NCI-H128 (cell line): ENCODE data around the gene LAMTOR2.

Source experiments
- DNase-seq: peaks from one replicate; lab custom pipeline; 2025; ENCODE audit not compliant: unreplicated experiment; lab: John Stamatoyannopoulos, UW

The LAMTOR2 gene

DNA sequence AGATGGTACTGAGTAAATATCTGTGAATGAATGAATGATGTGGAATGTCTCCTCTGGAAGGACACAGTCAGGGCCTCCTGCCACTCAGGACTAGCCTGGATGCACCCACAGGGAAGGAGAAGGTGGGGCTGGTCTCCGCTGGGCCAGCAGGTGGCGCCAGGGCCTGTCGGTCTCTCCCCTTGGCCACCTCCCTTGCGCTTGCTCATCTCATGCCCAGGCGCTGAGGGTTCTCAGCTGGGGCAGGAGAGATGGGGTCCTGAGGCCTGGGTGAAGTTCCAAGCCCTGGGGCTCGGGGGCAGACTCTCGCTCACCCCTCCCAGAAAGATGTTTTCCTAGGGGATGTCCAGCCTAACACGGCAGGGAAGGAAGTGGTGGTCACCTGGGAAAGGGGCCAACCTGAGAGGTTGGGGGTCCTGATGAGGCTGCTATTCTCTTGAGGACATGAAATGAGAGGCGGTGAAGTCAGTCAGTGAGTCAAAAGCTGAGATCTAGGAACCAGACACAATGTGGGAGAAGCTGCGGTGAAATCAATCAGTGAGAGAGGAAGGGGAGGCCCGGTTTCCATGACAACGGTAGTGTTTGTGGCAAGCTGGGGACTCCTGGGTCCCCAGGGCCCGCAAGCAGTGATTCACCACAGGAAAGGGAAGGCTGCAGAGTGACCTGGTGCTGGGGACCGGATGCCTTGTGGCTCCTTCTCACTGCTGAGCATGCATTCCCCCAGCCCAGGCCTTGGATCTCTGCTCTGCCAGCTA, 42.2 kb downstream of the LAMTOR2 start:
- no peak for DNase-seq

DNA sequence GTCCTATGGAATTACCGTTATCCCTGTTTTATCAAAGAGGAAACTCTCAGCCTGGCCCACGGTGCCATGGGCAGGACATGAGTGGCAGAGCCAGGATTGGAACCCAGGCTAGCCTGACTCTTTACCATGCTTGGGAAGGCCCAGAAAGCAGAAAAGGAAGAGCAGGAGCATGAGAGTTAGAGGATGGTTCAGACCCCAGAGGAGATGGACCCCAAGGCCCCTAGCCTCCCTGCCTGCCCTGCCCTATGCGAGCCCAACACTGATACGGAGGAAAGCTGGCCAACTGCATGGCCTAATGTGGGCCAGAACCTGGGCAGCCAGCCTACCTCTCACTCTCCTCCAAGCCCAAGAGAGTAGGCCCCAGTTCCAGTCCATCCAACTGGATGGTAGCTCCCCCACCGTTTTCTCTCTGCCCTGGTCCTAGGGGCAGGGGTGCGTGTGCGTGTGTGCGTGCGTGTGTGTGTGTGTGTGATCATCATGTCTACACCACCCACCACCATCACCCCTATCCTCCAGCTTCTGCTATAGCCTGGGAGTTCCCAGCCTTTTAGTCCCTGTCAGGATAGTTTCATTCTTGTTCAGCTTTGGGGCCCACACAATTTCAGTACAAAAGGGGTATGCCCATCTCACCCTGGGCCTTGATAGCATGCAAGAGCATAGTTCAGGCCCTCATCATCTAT, 43.1 kb downstream of the LAMTOR2 start:
- no peak for DNase-seq

DNA sequence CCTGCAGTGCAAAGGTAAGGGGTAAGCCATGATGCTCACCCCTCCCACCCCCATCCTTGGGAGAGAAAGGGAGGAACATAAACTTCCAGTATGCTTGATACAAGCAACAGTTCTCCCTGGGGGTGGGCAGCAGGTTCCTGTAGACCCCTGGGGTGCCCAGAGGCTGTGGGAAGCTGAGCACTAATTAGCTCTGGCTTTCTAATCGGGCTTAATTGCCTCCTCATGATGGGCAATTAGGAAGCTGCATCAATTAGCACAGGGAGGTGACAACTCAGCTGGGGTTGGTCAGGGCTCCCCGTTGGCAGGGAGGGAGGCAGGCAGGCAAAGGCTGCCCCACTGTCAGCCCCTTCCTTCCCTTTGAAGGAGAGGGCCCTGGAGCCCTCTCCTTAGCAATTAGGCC, 44.2 kb downstream of the LAMTOR2 start:
- DNase-seq = no peak

DNA sequence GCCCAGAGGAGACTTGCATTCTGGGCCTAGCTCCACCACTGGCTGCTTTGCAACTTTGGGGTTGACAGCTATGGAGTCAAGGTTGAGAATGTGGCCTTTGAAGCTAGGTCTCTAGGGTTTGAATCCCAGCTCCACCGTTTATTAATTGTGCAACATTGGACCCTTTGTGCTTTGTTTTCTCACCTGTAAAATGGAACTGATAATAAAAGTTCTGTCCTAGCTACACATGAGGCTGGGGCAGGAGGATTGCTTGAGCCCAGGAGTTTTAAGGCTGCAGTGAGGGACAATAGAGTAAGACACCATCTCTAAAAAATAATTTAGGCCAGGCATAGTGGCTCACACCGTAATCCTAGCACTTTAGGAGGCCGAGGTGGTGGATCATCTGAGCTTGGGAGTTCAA, 44.7 kb downstream of the LAMTOR2 start:
- DNase-seq = no peak

DNA sequence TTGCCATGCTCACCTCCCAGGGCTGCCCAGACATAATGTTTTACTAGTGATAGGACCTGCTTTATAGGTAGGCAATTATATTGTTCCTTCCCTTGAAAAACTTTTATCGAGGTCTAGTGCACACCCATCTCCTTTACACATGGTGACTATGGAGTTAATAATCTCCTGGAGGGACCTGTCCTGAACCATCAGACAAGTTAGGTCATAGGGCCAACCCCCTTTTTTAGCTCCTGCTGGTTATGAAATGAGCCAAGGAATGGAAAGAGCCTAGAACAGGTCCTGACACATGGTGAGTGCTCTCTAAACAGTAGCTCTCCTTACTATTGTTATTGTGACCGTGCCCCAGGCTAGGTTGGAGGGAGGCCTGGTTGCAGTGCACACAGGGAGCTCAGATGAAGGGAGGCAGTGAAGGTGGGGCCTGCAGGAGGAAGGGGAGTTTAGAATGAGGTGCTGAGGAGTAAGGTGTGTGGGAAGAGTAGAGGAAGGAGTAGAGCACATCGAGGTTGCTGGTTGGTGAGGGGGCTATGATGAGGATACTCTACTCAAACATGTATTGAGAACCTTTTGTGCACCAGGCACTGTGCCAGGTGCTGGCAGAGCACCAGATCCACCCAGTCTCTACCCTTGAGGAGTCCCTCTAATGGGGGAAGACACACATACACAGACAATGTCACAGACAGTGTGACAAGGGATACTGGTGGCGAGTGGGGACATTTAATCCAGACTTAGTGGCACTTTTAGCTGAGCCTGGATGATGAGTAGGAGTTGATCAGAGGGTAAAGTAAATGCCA, 45.8 kb downstream of the LAMTOR2 start:
- no peak for DNase-seq

DNA sequence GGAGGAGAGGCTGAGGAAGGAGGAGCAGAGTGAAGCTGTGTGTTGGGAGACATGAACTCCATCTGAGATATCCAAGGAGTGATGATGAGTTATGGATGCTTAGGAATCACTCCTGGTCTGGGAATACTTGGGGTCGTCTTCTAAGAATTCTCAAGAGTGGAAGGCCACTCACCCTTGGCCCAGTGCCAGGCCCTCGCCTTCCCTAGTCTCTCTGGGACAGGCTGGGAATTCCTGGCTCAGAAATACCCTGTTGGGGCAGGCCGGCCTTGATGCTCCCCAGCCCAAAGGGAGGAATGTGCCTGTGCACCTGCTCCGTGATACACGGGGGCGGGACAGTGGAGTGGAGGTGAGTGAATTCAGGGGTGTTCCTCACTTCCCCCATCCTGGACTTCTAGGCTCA, 47.3 kb downstream of the LAMTOR2 start:
- DNase-seq = no peak

DNA sequence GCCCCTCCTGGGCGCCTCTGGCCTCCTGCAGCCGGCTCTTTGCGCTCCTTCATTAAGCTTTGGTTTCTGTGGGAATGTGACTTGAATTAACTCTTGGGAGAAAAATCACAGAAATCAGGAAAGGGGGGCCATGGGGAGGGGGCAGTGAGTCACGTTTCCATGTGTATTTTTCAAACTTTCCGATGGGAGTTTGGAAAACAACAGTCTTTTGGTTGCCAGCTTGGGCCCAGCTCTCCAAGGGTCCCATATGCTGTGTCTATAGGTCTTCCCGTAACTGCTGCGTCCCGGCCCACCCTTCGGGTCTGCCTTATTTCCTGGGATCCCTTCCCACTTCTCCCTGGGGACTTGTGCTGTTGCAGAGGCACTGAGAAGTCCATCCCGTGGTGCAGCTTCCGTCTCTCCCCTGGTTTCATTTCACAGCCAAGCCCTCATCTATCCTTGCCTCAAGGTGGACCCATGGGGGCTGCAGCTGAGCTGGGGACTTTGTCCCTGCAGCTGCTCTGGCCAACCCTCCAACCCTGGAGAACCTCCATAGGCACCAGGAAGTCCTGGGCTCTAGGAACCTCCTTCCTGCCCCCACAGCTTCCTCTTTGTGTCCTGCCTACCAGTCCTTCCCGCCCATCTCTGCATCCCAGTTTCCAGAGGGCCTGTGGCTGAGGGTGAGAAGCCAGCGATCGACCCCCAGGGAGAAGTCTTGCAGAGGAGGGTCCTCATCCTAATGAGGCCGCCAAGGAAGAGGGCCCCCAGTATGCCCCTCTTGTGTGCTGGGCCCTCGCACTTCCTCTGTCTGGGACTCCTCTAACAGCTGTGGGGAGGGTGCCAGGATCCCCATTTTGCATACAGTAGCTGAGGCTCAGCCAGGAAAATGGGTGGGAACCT, 48.3 kb downstream of the LAMTOR2 start:
- no peak for DNase-seq

DNA sequence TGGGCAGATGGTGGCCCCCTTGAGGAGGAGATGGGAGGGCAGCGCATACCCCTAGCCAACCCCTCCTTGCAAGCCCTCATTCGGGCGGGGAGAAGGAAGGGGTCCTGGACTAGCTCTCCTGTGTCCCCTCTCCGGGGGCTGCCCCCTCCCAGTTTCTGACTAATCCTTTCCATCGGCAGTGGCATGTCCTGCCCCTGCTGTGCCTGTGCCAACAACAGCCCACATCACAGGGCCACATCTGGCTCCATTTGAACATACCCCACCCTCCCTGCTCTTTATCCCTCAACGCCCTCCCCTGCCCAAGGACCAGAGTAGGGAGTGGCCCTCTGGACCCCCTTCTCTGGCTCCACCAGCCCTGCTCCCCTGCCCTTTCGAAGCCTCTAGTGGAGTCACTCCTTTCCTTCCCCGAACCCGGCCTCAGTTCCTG, 49.0 kb downstream of the LAMTOR2 start:
- DNase-seq = no peak

DNA sequence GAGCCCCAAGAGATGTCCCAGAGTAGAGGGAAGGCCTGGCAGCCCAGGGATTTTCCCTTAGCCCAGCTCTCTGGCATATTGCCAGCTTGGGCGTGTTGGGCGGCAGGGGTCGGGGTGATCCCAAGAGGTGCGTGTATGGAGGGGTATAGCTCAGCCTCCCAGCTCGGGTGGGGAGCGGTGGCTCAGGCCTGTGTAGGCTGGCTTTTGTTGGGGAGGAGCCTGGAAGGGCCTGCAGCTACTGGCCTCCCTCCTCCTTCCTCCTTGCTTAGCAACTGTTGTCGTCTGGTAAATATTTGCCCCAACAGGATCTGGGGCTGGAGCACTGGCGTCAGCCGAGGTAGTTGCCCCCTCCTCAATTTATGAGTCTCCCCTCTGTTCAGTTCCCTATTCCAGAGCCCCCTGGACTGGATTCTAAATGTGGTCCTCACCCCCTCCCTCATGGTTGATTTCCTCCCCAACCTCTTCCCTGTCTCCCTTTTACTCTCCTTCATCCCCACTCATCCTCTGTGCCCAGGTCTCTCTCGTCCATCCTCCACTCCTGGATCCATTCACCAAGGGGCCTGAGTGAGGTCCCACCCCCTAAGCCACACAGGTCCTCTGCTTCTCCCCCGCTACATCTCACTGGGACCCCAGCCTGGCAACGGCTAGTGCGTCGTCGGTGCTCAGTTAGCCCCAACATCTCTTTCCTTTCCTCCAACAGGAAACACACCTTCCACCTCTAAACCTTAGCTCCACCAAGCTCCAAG, 49.7 kb downstream of the LAMTOR2 start:
- DNase-seq = no peak

DNA sequence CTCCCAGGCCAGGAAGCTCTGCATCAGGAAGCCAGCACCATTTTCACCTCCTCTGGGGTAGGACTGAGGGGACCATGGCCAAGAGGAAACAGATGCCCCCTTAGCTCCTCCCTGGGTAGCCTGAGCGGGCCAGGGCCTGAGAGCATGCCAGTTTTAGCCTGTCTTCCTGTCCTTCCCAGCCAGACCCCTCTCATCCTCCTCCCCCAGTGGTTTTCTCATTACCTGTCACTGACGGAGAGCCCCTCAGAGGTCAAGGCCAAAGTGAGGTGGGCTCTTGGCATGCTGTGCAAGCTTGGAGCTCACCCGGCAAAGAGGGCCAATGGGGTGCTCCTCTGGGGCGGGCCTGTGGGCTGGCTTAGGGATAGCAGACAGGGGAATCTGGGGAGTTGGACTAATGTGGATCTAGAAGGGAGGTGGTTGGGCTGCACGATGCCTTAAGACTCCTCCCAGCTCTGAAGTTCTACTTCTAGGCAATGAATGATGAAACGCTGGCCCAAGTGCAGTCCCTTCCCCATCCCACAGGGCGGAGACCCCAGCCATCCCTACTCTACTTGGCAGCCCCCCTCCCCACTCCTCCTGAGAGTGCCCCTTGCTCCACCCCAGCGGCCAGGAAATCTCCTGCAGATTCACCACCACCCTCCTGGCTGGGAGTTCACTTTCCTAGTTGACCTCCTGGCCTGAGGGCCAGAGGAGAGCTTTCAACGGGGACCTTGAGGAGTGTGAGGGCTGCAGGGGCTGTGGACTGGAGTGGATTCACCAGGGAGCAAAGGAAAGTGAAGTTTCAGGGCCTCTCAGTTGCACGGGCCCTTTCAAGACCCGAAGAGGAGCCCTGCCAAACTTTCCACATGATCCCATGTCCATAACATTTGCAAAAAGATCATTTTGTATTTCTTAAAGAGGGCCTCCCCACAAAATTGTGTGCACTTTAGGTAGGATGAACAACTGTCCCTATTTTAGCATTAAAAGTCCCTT, 50.6 kb downstream of the LAMTOR2 start:
- DNase-seq = no peak

DNA sequence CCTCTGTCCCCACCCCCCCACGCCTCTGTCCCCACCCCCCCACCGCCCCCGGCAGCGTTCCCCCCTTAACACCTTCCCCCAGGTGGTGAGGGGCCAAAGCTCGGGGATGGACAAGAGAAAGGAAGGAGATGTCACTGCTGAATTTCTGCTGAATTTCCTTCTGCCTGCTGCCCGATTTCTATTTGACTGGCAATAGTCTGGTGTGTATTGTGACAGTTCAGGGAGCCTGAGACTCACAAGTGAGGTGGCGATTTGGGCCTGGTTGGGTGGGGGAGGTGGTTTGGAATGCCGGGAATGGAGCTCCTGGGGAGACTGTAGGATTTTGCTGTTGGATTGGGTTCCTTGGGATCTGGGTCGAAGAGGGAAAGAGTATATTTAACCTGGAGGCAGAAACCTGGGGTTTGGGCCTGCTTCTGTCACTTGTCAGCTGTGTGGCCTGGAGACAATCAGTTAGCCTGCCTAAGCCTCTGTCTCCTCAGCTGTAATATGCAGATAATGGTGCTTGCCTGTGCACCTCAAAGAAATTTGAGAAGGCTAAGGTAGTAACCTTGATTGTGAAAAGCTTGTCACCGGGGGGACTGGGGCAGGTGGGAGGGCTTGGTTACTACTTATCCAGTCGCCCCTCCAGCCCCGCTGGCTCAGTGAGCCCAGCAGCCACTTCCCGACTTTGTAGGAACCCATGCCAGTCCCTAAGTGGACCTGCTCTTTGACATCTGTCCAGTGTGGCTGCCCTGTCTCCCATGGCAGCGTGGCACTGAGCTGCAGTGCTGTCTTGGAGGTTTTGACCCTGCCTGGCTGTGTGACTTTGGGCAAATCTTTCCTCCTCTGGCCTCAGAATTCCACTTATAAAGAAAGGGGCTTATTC, 52.3 kb downstream of the LAMTOR2 start:
- no peak for DNase-seq

DNA sequence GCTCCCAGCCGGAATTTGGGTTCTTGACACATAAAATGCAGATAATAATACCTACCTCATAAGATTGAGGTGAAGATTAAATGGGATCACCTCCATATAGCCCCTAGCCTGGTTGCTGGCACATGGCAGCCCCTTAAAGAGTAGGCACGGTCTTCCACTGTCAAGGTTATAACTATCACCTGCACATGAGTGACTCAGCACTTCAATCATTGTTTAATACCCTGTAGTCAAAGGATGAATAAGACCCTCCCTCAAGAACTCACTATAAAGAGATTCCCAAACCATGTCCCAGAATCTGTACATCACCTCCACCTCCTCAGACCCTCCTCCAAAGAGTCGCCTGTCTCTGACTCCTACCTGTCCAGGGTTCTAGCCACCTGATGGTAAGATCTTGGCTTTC, 53.5 kb downstream of the LAMTOR2 start:
- no peak for DNase-seq
